HG03342 (cell line): Measurements from ENCODE around the gene SREK1IP1.

Experiments
- ATAC-seq: cut with Tn5 transposase; IDR thresholded peaks from one replicate; pipeline ENCODE4 v1.9.1; 2021; ENCODE audit warnings: mild to moderate bottlenecking, moderate library complexity; ENCODE audit not compliant: unreplicated experiment

The SREK1IP1 gene

GRCh38 chr5:64768358-64769312 lies at the start of gene SREK1IP1, which contains the start of gene CWC27:
Gene SREK1IP1, minus strand, starts transcription at chr5:64768691. Its CDS starts 174 bp downstream, at chr5:64768517.
Gene CWC27, plus strand, starts transcription at chr5:64768930. Its CDS starts 217 bp downstream, at chr5:64769147.
- ATAC-seq, result peak; percentile 96

DNA sequence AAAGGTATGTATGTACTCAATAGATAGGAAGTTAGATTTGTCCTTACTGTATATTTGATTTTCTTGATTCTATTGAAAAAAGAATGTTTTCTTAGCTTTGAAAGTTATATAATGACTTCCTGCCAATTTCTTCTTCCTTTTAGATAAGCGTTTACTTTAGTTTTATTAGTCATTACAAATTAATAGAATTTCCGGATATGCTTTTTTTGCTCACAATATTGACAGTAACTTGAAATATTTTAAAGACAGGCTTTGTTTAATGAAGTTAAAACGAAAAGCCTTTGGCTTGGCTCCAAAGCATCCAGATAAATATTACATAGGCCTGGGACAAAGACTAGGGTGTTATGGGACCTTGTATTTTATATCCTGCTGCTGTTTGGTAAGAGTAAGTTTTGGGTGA lies 49.8 kb upstream of the SREK1IP1 start:
- no peak for ATAC-seq

DNA sequence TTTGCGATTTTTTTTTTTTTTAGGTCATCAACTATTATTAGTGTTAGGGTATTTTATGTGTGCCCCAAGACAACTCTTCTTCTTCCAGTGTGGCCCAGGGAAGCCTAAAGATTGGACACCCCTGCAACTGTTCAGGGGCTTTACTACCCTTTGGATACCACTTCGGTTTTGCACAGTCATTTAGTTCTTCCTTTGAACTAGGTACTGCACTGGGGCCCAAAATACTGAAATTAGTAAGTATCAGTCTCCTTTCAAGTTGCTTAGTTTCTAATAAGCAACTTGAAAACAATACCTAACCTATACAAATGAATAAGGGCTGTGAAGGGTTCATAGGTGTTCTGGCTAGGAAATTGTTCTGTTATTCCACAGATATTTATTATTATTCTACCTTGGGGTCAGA lies 45.6 kb upstream of the SREK1IP1 start:
- ATAC-seq, result peak; percentile 89

- no peak for ATAC-seq
Measured at GRCh38 chr5:64811050-64811640, 42.7 kb upstream of the SREK1IP1 start.

GRCh38 chr5:64807520-64807919 lies 39.0 kb upstream of the SREK1IP1 start:
- no peak for ATAC-seq

DNA sequence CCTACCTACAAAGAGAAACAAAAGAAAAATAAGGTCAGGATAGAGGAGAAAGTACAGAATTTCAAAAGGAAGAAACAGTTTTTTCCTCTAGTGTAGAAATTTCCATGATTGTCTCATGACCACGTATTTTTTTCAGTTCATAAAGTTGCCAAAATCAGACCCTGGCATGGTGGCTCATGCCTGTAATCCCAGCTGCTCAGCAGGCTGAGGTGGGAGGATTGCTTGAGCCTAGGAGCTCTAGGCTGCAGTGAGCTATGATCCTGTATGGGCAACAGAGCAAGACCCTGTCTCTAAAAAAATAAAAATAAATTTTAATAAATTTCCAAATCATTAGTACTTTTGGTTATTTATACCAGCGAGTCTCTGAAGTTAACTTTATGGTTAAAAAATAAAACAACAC lies 38.0 kb upstream of the SREK1IP1 start:
- ATAC-seq, result no peak

- ATAC-seq, result no peak
Measured at GRCh38 chr5:64800926-64801325, 32.4 kb upstream of the SREK1IP1 start.

DNA sequence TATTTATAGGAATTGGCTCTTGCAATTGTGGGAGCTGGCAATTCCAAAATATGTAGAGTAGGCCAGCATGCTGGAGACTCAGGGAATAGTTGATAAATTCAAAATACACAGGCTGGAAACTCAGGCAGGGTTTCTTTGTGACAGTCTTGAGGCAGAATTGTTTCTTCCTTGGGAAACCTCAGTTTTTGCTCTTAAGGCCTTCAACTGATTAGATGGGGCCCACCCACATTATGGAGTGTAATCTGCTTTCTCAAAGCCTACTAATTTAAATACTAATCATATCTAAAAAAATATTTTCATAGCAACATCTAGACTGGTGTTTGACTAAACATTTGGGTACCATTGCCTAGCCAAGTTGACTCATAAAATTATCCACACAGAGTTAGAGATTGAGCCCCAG lies 27.8 kb upstream of the SREK1IP1 start:
- ATAC-seq, result no peak

DNA sequence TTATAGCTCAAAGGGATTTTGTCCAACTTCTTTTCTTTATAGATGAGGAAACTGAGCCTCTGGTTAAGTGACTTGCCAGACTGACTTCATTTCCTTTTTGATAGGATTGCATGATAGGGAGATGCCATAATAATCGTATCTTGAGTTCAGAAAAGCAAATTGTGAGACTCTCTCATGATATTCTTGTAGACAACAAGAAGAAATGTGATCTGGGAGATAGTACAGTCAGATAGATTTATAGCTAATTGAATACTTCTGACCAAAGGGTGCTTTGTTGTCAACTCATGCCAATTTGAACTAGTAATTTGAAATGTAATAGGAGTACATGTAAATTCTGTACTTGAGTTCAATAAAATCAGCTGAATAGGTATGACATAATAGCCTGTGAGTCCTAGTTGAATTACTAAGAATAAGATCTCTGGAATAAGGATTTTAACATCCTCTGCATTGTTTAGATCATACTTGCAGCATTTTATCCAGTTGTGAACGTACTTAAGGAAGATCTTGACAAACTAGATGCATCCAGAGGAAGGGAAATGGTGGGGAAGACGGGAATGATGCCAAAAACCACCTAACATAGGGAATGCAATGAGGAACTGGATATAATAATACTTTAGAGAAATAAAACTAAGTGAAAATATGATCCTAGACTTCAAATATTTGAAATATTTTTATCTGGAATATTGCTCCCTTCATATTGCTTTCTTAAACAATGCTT lies 25.7 kb upstream of the SREK1IP1 start:
- no peak for ATAC-seq

DNA sequence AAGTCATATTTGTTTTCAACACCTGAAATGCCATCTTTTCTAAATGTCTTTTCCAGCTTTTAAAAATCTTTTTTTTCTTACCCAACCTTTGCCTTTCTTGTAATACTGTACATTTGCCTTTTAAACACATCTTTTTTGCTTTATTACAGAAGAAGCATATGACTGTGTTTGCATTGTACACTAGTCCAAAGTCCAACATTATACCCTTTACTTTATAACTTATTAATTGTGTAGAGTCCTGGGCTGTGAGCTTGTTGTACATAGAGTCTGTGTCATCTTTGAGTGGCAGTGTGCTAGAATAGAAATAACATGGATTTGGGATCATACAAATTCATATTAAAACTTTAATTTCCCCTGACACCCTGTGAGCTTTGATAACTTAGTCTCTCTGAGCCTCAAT lies 24.0 kb upstream of the SREK1IP1 start:
- ATAC-seq, result no peak

DNA sequence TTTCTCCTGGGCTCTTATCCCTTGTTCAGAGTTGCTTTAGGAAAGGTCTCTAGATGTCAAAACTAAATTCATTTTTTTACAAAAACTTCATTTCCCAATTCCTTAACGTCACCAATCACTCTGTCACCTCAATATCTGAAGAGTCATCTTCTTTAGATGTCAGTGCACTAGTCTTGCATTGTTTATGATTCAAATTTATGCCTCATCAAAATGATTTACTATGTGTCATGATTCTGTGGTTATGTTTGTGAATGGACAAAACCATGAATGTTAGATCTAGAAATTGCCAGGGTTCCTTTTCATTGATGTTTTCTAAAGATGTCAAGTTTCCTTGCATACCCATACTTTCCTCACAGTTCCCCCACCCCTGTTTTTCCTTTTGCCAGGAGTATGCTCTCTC lies 21.7 kb upstream of the SREK1IP1 start:
- ATAC-seq, result no peak

GRCh38 chr5:64789457-64789856 lies 21.0 kb upstream of the SREK1IP1 start:
- no peak for ATAC-seq

DNA sequence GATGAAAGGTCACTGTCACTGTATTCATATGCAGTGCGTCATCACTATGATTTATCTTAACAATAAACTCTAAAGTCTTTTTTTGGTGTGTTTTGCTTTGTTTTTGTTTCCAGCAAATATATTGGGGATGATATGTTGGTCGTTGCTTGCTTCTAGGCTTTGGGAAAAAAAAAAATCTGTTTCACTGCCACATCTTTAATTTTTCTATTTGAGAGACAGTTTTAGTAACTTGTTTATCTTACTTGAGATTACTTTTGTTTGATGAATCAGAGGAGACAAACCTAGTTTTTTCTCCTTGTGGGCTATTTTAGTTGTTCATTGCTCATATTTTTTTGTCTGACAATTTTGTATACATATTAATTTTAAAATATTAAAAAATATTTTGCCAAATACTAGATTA lies 19.7 kb upstream of the SREK1IP1 start:
- ATAC-seq, result no peak

DNA sequence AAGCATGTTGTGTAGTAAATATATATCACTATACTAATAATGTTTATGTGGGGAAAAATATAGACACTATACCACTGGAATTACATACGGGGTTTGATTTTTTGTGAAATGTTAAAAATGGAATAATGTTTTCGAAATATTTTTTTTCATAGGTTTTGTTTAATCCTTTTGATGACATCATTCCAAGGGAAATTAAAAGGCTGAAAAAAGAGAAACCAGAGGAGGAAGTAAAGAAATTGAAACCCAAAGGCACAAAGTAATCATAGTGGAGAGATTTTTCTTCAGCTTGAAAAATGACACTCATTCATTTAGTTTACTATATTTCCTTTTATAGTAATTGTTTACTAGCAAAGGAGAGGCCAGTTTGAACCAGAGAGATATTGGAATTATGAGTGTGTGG lies 17.9 kb upstream of the SREK1IP1 start:
- no peak for ATAC-seq

DNA sequence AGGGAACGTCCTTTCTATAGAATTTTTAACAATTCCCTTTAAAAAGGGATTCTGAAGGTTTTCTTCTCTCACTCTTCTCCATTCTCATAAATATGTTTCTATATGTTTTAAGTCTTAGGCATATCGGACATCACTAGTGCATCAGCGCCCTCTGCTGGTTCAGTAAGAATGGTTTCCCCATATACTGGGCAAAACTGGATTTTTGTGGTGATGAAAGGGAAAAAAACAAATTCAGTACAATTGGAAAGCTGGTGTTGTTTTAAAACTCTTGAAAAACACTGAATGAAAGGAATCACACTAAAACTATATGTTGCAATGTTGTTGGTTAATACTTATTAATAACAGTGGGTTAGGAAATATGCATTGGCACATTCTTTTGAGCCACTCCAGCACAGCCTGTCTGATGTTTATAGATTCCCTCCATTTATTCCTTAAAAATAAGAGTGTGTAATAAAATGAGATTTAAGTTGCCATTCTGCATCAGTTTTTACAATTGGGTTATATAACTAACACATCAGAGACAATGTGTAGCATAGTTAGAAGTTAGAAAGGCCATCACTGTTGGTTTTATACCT lies 16.0 kb upstream of the SREK1IP1 start:
- peak; percentile 77 for ATAC-seq

GRCh38 chr5:64775291-64775690 lies 6.8 kb upstream of the SREK1IP1 start:
- ATAC-seq, result no peak

- peak; percentile 29 for ATAC-seq
Measured at GRCh38 chr5:64773533-64773932, 5.0 kb upstream of the SREK1IP1 start.

DNA sequence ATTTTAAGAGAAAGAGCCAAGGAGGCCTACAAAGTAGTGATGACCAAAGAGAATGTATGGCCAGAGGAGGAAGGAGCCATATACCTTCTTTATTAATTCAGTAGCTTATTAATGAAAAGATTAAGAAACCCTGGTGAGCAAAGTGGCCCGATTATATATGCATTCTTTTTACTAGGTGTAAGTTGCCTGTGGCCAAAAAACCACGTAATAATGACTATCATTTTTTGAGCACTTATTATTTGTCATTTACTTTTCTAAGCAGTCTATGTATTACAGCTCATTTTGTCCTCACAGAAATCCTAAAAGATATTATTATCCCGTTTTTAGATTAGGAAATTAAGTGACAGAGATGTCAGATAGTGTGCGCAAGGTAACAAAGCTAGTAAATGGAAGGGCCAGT lies 3.2 kb upstream of the SREK1IP1 start:
- no peak for ATAC-seq

- no peak for ATAC-seq
Measured at GRCh38 chr5:64769855-64770254, 1.4 kb upstream of the SREK1IP1 start.

DNA sequence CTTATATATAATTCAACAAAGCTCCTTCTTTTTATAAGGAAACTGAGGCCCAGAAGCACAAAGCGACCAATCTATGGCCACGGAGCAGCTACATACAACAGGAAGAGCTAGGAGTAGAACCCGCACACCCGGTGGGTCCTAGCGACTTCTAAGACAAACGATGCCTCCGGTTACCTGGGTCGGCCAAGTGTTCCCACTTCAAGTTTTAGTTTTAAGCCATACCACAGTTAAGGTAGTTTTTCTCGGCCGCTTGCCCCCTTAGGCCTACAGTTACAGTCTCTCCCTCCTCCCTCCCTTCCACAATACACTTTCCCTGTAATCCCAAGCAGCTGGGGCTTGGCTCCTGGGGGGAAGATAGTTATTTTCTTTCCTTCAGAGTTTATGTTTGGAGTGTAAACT lies 533 bp downstream of the SREK1IP1 start:
- peak; percentile 4 for ATAC-seq

DNA sequence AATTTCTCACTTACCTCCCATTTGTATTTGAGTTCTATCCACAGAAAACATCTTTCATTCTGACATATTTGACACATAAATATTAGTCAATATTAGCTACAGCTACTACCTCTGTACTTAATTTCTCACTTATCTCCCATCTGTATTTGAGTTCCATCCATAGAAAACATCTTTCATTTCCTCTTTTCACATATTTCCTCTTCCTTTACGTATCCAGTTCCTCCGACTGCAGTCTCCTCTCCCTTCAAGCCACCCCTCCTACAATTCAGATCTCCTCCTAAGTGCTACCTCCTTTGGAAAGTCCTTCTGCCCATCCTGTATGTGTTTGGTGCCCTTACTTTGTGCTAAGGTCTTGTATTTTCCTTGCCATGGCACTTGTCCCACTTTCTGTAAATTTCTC lies 1.6 kb downstream of the SREK1IP1 start:
- ATAC-seq, result no peak
